Astrocyte (in vitro differentiated cells and primary cell): Measurements from ENCODE around the gene LRCH4. TPM values are rescaled to one million over a fixed set of nuclear protein-coding genes. Genes with fewer than 3 reads are reported as not detected.
A peak's percentile ranks its signal among the peaks of the same experiment; 100 is the strongest.

ENCODE experiments used
- DNase-seq: peaks from one replicate; pipeline ENCODE4 v3.0.0-alpha.2; 2010; ENCODE audit warnings: low read depth
- FAIRE-seq: peaks from 2 replicates; lab custom pipeline; 2011; peaks lifted over from hg19 to GRCh38; lab: Jason Lieb, UNC
- H2AFZ ChIP-seq: 2 replicates; pipeline ENCODE4 v1.6.0; 2012; ENCODE audit warnings: low read depth, low read length, inconsistent platforms
- H3K27ac ChIP-seq: 2 replicates; pipeline ENCODE4 v1.5.1; 2011; ENCODE audit warnings: low read depth, low read length, inconsistent platforms
- H3K27me3 ChIP-seq: 2 replicates; pipeline ENCODE4 v1.6.0; 2011; ENCODE audit warnings: low read length, inconsistent platforms; ENCODE audit not compliant: insufficient read depth
- H3K36me3 ChIP-seq: 2 replicates; pipeline ENCODE4 v1.5.1; 2011; ENCODE audit warnings: low read length, inconsistent platforms; ENCODE audit not compliant: insufficient read depth
- H3K4me1 ChIP-seq: 2 replicates; pipeline ENCODE4 v1.5.1; 2011; ENCODE audit warnings: low read length, inconsistent platforms; ENCODE audit not compliant: insufficient read depth
- H3K4me2 ChIP-seq: 2 replicates; pipeline ENCODE4 v1.6.0; 2012; ENCODE audit warnings: low read length, inconsistent platforms
- H3K4me3 ChIP-seq: 2 replicates; pipeline ENCODE4 v1.5.1; 2011; ENCODE audit warnings: low read depth, mild to moderate bottlenecking, low read length, inconsistent platforms; ENCODE audit not compliant: insufficient read depth
- H3K79me2 ChIP-seq: 2 replicates; pipeline ENCODE4 v1.6.0; 2012; ENCODE audit warnings: mild to moderate bottlenecking, low read length, inconsistent platforms; ENCODE audit not compliant: insufficient read depth
- H3K9ac ChIP-seq: 2 replicates; pipeline ENCODE4 v1.6.0; 2012; ENCODE audit warnings: mild to moderate bottlenecking, low read length, inconsistent platforms
- H3K9me3 ChIP-seq: 2 replicates; pipeline ENCODE4 v1.5.1; 2012; ENCODE audit warnings: low read depth, mild to moderate bottlenecking, low read length, inconsistent platforms; ENCODE audit not compliant: insufficient read depth
- H4K20me1 ChIP-seq: 2 replicates; pipeline ENCODE4 v1.6.0; 2012; ENCODE audit warnings: low read length, inconsistent platforms; ENCODE audit not compliant: insufficient read depth
- H3K27ac Mint-ChIP-seq: one replicate; pipeline ENCODE4 v1.8.0; 2021; ENCODE audit warnings: mild to moderate bottlenecking, mixed read lengths; ENCODE audit not compliant: unreplicated experiment
- H3K27me3 Mint-ChIP-seq: one replicate; pipeline ENCODE4 v1.8.0; 2021; ENCODE audit warnings: low read depth, mixed read lengths; ENCODE audit not compliant: unreplicated experiment
- H3K36me3 Mint-ChIP-seq: one replicate; pipeline ENCODE4 v1.8.0; 2021; ENCODE audit warnings: low read depth, mixed read lengths; ENCODE audit not compliant: unreplicated experiment
- H3K4me1 Mint-ChIP-seq: one replicate; pipeline ENCODE4 v1.8.0; 2021; ENCODE audit warnings: low read depth, mixed read lengths; ENCODE audit not compliant: unreplicated experiment
- H3K4me3 Mint-ChIP-seq: one replicate; pipeline ENCODE4 v1.8.0; 2021; ENCODE audit warnings: mild to moderate bottlenecking, moderate library complexity, mixed read lengths; ENCODE audit not compliant: unreplicated experiment
- H3K9me3 Mint-ChIP-seq: one replicate; pipeline ENCODE4 v1.8.0; 2021; ENCODE audit warnings: mild to moderate bottlenecking, mixed read lengths; ENCODE audit not compliant: unreplicated experiment
- CTCF ChIP-seq: IDR thresholded peaks from 2 replicates; pipeline ENCODE4 v1.5.1; 2011; ENCODE audit warnings: low read depth, mild to moderate bottlenecking, inconsistent platforms, low read length, moderate library complexity; ENCODE audit not compliant: insufficient read depth
- EZH2 ChIP-seq: IDR thresholded peaks from 2 replicates; pipeline ENCODE4 v1.6.1; 2012; ENCODE audit warnings: mild to moderate bottlenecking, low read length, inconsistent platforms; ENCODE audit not compliant: insufficient read depth
- total RNA-seq: library from RNA; stranded (reverse); gene quantifications from 2 replicates; pipeline ENCODE4 v1.2.1, GENCODE V29; 2021

LRCH4 gene
- total RNA-seq, 1 donor from 2014 or later = 62.5 TPM

GRCh38 chr7:100563809-100564400, 22.0 kb downstream of the LRCH4 start:
- H3K27me3 ChIP-seq = no peaks in the 10 kb centered on the region
- H3K27ac Mint-ChIP-seq = no peak overlapping the region
- DNase-seq = no peak
- no peaks in the 10 kb centered on the region for H3K4me1 Mint-ChIP-seq
- H2AFZ ChIP-seq = no peak overlapping the region
- H3K4me3 ChIP-seq = no peak overlapping the region
- no peak overlapping the region for H3K4me2 ChIP-seq
- FAIRE-seq = no peak
- H3K9ac ChIP-seq = no peak overlapping the region
- no peaks in the 10 kb centered on the region for H3K9me3 Mint-ChIP-seq
- peaks cover 2% of the 10 kb centered on the region for H3K27me3 Mint-ChIP-seq
- H3K27ac ChIP-seq = no peak overlapping the region
- H3K36me3 ChIP-seq = no peaks in the 10 kb centered on the region
- H3K4me1 ChIP-seq = peaks cover 5% of the 10 kb centered on the region
- H3K79me2 ChIP-seq = no peaks in the 10 kb centered on the region
- H3K36me3 Mint-ChIP-seq = peaks cover 2% of the 10 kb centered on the region
- no peaks in the 10 kb centered on the region for H3K9me3 ChIP-seq
- TF ChIP-seq CTCF (peak; percentile 84), EZH2 (no peak)
- no peaks in the 10 kb centered on the region for H4K20me1 ChIP-seq
- H3K4me3 Mint-ChIP-seq = no peak overlapping the region

DNA sequence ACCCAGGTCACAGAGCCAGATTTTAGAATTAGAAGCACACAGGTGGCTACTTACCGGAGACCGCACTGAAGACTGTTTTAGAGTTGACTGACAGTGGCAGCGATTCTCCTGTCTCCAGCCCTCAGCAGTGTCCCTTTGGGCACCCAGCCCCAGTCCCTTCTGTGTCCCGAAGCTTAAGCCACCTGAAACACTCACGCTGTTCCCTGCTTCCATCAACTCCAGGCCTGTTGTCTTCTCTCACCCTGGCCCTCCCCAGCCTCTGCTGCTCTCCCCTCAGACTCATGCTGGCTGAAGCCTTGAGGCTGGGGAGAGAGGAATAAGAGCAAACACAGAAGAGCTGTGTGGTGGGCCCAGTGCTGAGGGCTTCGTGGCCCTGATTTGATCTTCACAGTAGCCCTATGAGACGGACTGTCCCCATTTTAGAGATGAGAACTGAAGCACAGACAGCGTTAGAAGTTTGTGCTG, 22.8 kb downstream of the LRCH4 start:
- no peaks in the 10 kb centered on the region for H3K9me3 ChIP-seq
- peaks cover 5% of the 10 kb centered on the region for H3K4me1 ChIP-seq
- H3K79me2 ChIP-seq = no peaks in the 10 kb centered on the region
- H3K27me3 ChIP-seq = no peaks in the 10 kb centered on the region
- Mint-ChIP-seq H3K9me3 (no peaks in the 10 kb centered on the region), H3K27me3 (peaks cover 2% of the 10 kb centered on the region), H3K27ac (no peak overlapping the region), H3K4me3 (no peak overlapping the region), H3K4me1 (no peaks in the 10 kb centered on the region), H3K36me3 (peaks cover 2% of the 10 kb centered on the region)
- no peak for TF ChIP-seq CTCF
- TF ChIP-seq EZH2 = no peak
- FAIRE-seq = no peak
- no peak overlapping the region for H3K27ac ChIP-seq
- no peak overlapping the region for H3K4me3 ChIP-seq
- H2AFZ ChIP-seq = no peak overlapping the region
- no peak for DNase-seq
- H3K36me3 ChIP-seq = no peaks in the 10 kb centered on the region
- H3K9ac ChIP-seq = no peak overlapping the region
- no peak overlapping the region for H3K4me2 ChIP-seq
- no peaks in the 10 kb centered on the region for H4K20me1 ChIP-seq
